ENCODE results near the gene SPINT3. TPM values are rescaled to one million over a fixed set of nuclear protein-coding genes. Genes with fewer than 3 reads are reported as not detected.

The SPINT3 gene
- total and polyA plus RNA-seq, 2 of the 8 experiments (the other 6 are each of a cell fraction or from before 2014, with no cell fraction given) = not detected

- TF ChIP-seq CHD7 (IDR thresholded peaks at IDR 0.05; ENCODE audit: insufficient replicate concordance, low read length) (no peak), TBP (IDR thresholded peaks at IDR 0.05; ENCODE audit: low read depth, low read length) (no peak), RXRA (IDR thresholded peaks at IDR 0.05; ENCODE audit: insufficient read depth, low read depth, low read length) (no peak), SIRT6 (IDR thresholded peaks at IDR 0.05; ENCODE audit: low read length) (no peak), BACH1 (IDR thresholded peaks at IDR 0.05; ENCODE audit: low read length) (no peak), SIX5 (IDR thresholded peaks at IDR 0.05; ENCODE audit: low read depth, low read length) (no peak)
These were observed 35.3 kb upstream of the SPINT3 start (continued) for GRCh38 chr20:45550765-45551164.
